ENCODE data around the gene CREBRF.

The CREBRF gene

GRCh38 chr5:173010547-173011464, 45.3 kb upstream of the CREBRF start:
- Histone ChIP-seq H3K4me3 (ENCODE audit: low read length) (no peak overlapping the region), H3K4me1 (ENCODE audit: low read length) (no peaks in the 10 kb centered on the region), H3F3A (ENCODE audit: insufficient read depth, low read length) (no peaks in the 10 kb centered on the region), H3K9me3 (replicated peaks; ENCODE audit: insufficient read depth, low read length) (no peaks in the 10 kb centered on the region), H3K79me2 (ENCODE audit: low read length) (peaks cover 96% of the 10 kb centered on the region), H3K27ac (ENCODE audit: low read length) (no peak overlapping the region), H3K9ac (ENCODE audit: low read length) (no peak overlapping the region), H3K4me2 (ENCODE audit: low read depth, low read length) (no peak overlapping the region), H3K36me3 (replicated peaks; ENCODE audit: insufficient read depth, low read length) (no peaks in the 10 kb centered on the region), H4K20me1 (ENCODE audit: insufficient read depth, low read length) (peaks cover 19% of the 10 kb centered on the region), H3K9me2 (replicated peaks; ENCODE audit: insufficient read depth, low read length) (no peaks in the 10 kb centered on the region), H3K27me3 (replicated peaks; ENCODE audit: insufficient read depth, low read length) (no peaks in the 10 kb centered on the region), H2AFZ (ENCODE audit: low read length) (no peak overlapping the region)
- no peak for DNase-seq
- TF ChIP-seq CTCF (IDR thresholded peaks at IDR 0.05; ENCODE audit: low read length) (no peak), EZH2phosphoT487 (IDR thresholded peaks at IDR 0.05; ENCODE audit: low read length) (no peak), EZH2 (optimal IDR thresholded peaks at IDR 0.05; ENCODE audit: low read depth, low read length) (no peak)

- Histone ChIP-seq H2AFZ (ENCODE audit: low read length) (no peak overlapping the region), H3K9me3 (replicated peaks; ENCODE audit: insufficient read depth, low read length) (no peaks in the 10 kb centered on the region), H3K9ac (ENCODE audit: low read length) (no peak overlapping the region), H3K4me2 (ENCODE audit: low read depth, low read length) (no peak overlapping the region), H3K27ac (ENCODE audit: low read length) (no peak overlapping the region), H4K20me1 (ENCODE audit: insufficient read depth, low read length) (peaks cover 21% of the 10 kb centered on the region), H3K79me2 (ENCODE audit: low read length) (peaks cover 96% of the 10 kb centered on the region), H3F3A (ENCODE audit: insufficient read depth, low read length) (no peaks in the 10 kb centered on the region), H3K4me1 (ENCODE audit: low read length) (no peaks in the 10 kb centered on the region; the same call in 1 of the 2 replicates), H3K4me3 (ENCODE audit: low read length) (no peak overlapping the region), H3K27me3 (replicated peaks; ENCODE audit: insufficient read depth, low read length) (no peaks in the 10 kb centered on the region), H3K9me2 (replicated peaks; ENCODE audit: insufficient read depth, low read length) (no peaks in the 10 kb centered on the region), H3K36me3 (replicated peaks; ENCODE audit: insufficient read depth, low read length) (no peaks in the 10 kb centered on the region)
- no peak for TF ChIP-seq EZH2 (optimal IDR thresholded peaks at IDR 0.05; ENCODE audit: low read depth, low read length)
- TF ChIP-seq EZH2phosphoT487 (IDR thresholded peaks at IDR 0.05; ENCODE audit: low read length), result no peak
- TF ChIP-seq CTCF (IDR thresholded peaks at IDR 0.05; ENCODE audit: low read length), result no peak
- no peak for DNase-seq
Measured at GRCh38 chr5:173011566-173011965, 44.6 kb upstream of the CREBRF start.

DNA sequence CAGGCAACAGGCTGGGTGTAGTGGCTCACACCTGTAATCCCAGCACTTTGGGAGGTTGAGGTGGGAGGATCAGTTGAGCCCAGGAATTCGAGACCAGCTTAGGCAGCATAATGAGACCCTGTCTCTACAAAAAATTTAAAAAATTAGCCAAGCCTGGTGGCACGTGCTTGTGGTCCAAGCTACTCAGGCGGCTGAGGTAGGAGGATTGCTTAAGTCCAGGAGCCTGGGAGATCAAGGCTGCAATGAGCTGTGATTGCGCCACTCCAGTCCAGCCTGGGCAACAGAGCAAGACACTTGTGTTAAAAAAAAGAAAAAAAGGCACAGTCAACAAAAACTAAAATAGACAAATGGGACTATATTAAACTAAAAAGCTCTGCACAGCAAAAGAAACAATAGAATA, 43.3 kb upstream of the CREBRF start:
- no peaks in the 10 kb centered on the region for H3K36me3 ChIP-seq (replicated peaks; ENCODE audit: insufficient read depth, low read length)
- H2AFZ ChIP-seq (ENCODE audit: low read length), result no peak overlapping the region
- no peak overlapping the region for H3K4me3 ChIP-seq (ENCODE audit: low read length)
- no peak for TF ChIP-seq CTCF (IDR thresholded peaks at IDR 0.05; ENCODE audit: low read length)
- no peak for TF ChIP-seq EZH2 (optimal IDR thresholded peaks at IDR 0.05; ENCODE audit: low read depth, low read length)
- no peak for TF ChIP-seq EZH2phosphoT487 (IDR thresholded peaks at IDR 0.05; ENCODE audit: low read length)
- no peaks in the 10 kb centered on the region for H3F3A ChIP-seq (ENCODE audit: insufficient read depth, low read length)
- DNase-seq, result no peak
- H3K9ac ChIP-seq (ENCODE audit: low read length), result no peak overlapping the region
- H3K27me3 ChIP-seq (replicated peaks; ENCODE audit: insufficient read depth, low read length), result no peaks in the 10 kb centered on the region
- H3K9me2 ChIP-seq (replicated peaks; ENCODE audit: insufficient read depth, low read length), result no peaks in the 10 kb centered on the region
- H3K27ac ChIP-seq (ENCODE audit: low read length), result no peak overlapping the region
- no peaks in the 10 kb centered on the region for H3K9me3 ChIP-seq (replicated peaks; ENCODE audit: insufficient read depth, low read length)
- peaks cover 17% of the 10 kb centered on the region; the same call in 1 of the 2 replicates for H4K20me1 ChIP-seq (ENCODE audit: insufficient read depth, low read length)
- peaks cover 93% of the 10 kb centered on the region for H3K79me2 ChIP-seq (ENCODE audit: low read length)
- H3K4me2 ChIP-seq (ENCODE audit: low read depth, low read length), result no peak overlapping the region
- H3K4me1 ChIP-seq (ENCODE audit: low read length), result no peaks in the 10 kb centered on the region; the same call in 1 of the 2 replicates

Measured in MM.1S (cell line).